ENCODE data around the gene AVPI1.
"Not testable (repeated sequence)": the region's sequence is repeated elsewhere in the genome, so short reads cannot be mapped to it uniquely, and the experiment has no call there.

AVPI1 gene

GRCh38 chr10:97683556-97684367, 3.3 kb downstream of the AVPI1 start:
- DNase-seq (ENCODE audit: low read depth, low spot score) = no peak

DNA sequence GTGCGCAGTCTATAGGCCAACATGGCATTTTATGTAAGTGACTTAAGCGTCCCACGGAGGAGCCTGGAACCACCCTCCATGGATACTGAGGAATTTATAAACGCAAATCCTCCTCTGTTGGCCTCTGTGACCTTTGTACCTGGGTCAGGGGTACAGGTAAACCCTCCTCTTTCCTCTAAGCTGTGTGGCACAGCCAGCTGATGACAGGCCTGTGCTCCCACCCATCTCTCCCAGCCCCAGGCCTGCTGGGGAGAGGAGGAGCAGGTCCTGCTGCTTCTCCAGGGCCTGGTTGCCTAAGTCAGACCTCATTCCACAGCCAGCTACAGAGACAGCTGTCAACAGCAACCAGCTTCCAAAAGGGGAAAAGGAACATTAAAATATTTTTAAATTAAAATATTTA, 5.0 kb downstream of the AVPI1 start:
- DNase-seq (ENCODE audit: low read depth, low spot score) = no peak

GRCh38 chr10:97679594-97679993, 7.4 kb downstream of the AVPI1 start:
- no peak for DNase-seq (ENCODE audit: low read depth, low spot score)

- DNase-seq (ENCODE audit: low read depth, low spot score) = no peak
These were observed 10.1 kb downstream of the AVPI1 start for GRCh38 chr10:97676770-97677581.

- no peak for DNase-seq (ENCODE audit: low read depth, low spot score)
These were observed 11.8 kb downstream of the AVPI1 start for GRCh38 chr10:97675222-97675621.

DNA sequence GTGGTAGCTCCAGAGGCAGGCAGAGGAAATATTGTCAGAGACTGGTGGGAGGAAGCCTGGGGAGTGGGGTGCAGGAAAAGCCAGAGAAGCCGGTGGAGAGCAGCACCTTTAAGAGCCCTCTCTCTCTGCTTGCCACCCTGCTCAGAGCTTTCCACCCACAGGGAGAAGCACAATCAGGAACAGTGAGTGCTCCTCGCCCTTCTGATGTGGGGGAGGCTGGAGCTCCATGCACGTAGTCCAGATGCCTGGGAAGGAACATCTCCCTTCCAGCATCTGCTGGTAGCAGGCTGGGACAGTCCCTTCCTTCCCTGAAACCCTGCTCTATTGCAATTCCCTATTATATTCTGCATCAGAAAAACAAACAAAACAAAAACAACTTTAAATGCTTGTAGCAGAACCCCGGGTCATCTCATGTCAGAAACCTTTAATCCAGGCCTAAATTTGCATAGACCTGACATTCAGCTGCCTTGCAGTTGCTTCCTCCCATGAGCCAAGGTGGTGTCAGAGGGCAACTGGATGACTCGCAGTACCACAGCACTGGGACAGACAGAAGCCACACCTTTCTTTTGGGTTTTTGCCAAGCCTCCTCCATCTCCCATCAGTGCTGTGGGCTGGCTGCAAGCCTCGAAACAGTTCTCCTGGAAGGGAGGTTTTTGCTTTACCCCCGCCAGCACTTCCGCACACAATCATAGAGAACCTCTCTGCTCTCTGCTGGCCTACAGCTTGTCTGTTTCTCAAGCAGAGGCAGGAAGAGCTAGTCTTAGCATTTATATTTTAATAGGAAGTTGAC, 13.1 kb downstream of the AVPI1 start:
- DNase-seq (ENCODE audit: low read depth, low spot score) = no peak

GRCh38 chr10:97669571-97669970, 17.5 kb downstream of the AVPI1 start:
- no peak for DNase-seq (ENCODE audit: low read depth, low spot score)

GRCh38 chr10:97667463-97667862, 19.6 kb downstream of the AVPI1 start:
- DNase-seq (ENCODE audit: low read depth, low spot score) = no peak

- DNase-seq (ENCODE audit: low read depth, low spot score) = no peak
These were observed 20.0 kb downstream of the AVPI1 start for GRCh38 chr10:97666992-97667391.

- no peak for DNase-seq (ENCODE audit: low read depth, low spot score)
These were observed 22.7 kb downstream of the AVPI1 start for GRCh38 chr10:97664282-97664850.

DNA sequence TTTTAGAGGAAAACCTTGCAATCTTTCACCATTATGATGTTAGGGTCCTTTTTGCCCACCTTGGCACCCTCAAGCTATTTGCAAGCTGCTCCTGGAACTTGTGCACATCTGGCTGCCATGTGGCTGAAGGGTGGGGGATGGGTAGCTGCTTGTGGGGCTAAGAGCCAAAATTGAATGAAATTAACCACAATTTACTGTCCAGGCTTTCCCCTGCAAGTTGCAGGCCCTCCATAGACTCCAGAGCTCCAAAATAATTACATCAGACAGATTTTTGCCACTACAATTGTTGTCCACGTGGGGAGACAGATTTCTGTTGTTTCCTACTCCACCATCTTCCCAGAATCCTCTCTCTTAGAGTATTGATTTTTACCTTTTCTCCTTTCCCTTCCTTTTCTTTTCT, 27.5 kb downstream of the AVPI1 start:
- no peak for DNase-seq (ENCODE audit: low read depth, low spot score)

- no peak for DNase-seq (ENCODE audit: low read depth, low spot score)
These were observed 30.3 kb downstream of the AVPI1 start for GRCh38 chr10:97656777-97657176.

DNA sequence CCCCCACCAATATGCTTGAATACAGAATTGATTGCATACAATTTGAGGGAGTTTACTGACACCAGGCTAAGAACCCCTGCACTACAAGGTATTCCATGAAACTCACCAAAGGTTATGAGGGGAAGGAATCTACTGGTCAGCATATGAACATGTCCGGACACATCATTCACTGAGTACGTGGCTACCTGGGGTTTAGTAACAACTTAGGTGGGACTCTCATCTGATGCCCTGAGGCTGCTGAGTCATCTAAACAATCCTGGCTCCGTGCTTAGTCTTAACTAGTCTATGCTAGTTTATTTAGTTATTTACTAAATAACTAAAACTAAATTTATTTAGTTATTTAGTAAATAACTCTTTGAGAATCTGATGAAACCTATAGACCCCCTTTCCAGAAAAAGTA, 35.3 kb downstream of the AVPI1 start:
- DNase-seq (ENCODE audit: low read depth, low spot score) = no peak

DNA sequence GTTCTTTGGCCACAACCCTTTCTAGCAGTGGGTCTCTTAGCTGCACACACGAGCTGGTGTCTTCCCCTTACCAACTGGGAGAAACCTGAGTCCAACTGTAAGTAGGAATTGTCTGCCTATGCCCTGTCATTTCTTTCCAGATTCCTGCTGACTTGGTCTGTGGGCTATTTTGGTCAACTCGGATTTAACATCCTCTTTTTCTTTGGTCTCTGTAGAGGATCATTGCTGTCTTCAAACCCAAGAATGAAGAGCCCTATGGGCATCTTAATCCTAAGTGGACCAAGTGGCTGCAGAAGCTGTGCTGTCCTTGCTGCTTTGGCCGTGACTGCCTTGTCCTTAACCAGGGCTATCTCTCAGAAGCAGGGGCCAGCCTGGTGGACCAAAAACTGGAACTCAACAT, 36.3 kb downstream of the AVPI1 start:
- no peak for DNase-seq (ENCODE audit: low read depth, low spot score)

DNA sequence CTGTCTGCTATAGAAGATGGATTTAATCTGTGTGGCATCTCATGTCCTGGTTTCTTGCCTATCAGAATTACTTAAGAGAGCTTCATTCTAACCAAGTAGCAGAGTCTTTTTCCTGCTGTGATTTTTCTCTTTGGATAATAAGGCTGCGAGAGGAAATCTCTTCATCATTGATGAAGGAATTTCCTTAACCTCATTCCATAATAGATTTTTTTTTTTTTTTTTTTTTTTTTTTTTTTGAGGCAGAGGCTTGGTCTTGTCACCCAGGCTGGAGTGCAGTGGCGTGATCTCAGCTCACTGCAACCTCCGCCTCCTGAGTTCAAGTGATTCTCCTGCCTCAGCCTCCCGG, 37.7 kb downstream of the AVPI1 start:
- DNase-seq (ENCODE audit: low read depth, low spot score) = not testable (repeated sequence)

GRCh38 chr10:97648562-97649404, 38.3 kb downstream of the AVPI1 start:
- DNase-seq (ENCODE audit: low read depth, low spot score) = no peak

GRCh38 chr10:97647556-97647955, 39.5 kb downstream of the AVPI1 start:
- no peak for DNase-seq (ENCODE audit: low read depth, low spot score)

DNA sequence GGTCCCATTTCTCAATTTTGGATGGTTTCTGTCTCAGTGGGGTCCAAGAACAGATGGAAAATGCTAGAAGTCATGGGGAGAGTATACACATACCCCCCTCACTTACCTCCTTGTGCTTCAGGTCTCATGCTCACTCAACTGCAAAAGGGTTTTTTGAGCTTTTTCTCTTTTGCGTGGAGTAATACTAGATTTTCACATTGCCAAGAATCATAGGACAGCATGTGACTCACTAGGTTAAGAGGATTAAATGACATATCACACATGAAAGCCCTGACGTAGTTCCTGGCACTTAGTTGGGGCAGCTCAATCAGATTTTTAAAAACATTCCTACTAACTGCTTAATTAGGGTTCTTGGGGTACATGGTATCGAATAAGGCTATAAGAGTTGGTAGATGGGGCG, 42.1 kb downstream of the AVPI1 start:
- DNase-seq (ENCODE audit: low read depth, low spot score) = no peak

DNA sequence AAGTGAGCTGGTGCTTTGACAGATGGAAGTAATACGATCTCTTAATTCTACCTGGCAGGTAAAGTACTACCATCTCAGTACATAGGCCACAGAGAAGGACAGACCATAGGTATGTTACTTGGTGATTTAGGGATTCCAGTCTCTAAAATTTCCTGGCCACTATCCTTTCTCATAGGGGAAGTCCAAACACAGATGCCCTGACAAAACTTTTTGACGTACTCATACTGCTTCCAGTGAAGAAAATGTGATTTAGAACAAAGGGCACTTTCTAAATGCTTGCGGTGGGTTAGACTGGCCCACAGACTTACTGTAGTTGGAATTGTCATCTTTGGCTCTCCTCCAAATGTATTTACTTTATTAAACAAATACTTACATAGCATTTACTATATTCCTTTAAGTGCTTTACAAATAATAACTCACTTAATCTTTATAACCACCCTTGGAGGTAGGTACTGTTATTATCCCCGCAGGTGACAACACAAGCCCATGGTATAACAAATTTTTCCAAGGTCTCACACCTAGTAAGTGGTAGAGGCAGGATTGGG, 43.5 kb downstream of the AVPI1 start:
- no peak for DNase-seq (ENCODE audit: low read depth, low spot score)

- not testable (repeated sequence) for DNase-seq (ENCODE audit: low read depth, low spot score)
These were observed 44.4 kb downstream of the AVPI1 start for GRCh38 chr10:97642471-97643159.
